ENCODE data around the gene TMEM59.

- TF ChIP-seq CTCF (optimal IDR thresholded peaks at IDR 0.05 in 1 of 3, IDR thresholded peaks at IDR 0.05 in 1 of 3, conservative IDR thresholded peaks at IDR 0.05 in 1 of 3; ENCODE audit: extremely low read depth in 1 of 3, insufficient read depth in 2 of 3, low read length in 3 of 3) (no peak), EZH2 (IDR thresholded peaks at IDR 0.05; ENCODE audit: low read length) (no peak)
Observed at GRCh38 chr1:54027848-54028247, 25.2 kb downstream of the TMEM59 start.

Measured in keratinocyte (primary cell).